Motor neuron (in vitro differentiated cells): ENCODE measurements around the gene CNOT2. TPM values are rescaled to one million over a fixed set of nuclear protein-coding genes. Genes with fewer than 3 reads are reported as not detected.

Experiments
- ATAC-seq, 8 experiments: fragments of 200-7000 bp; cut with Tn5 transposase; replicated peaks in 6 of 8; 2 replicates each; pipeline ENCODE4 v1.8.0; 2021; ENCODE audit warnings: mild to moderate bottlenecking in 8 of 8, moderate library complexity in 8 of 8
- H3K27ac ChIP-seq, 2 donors: fragments of 250-450 bp; sonication (Bioruptor Pico); 2 replicates each; pipeline ENCODE4 v1.9.0; 2021; ENCODE audit warnings: antibody characterized with exemption in 2 of 2, mild to moderate bottlenecking in 2 of 2, moderate library complexity in 1 of 2
- H3K4me1 ChIP-seq, 2 donors: fragments of 250-450 bp; sonication (Bioruptor Pico); replicated peaks in 1 of 2; 2 replicates each; pipeline ENCODE4 v1.6.1; 2021; ENCODE audit warnings: antibody characterized with exemption in 2 of 2, mild to moderate bottlenecking in 2 of 2, moderate library complexity in 1 of 2
- H3K4me3 ChIP-seq, 5 donors: fragments of 250-450 bp; sonication (Bioruptor Pico); 2 replicates each; pipeline ENCODE4 v1.9.0; 2021; ENCODE audit warnings: antibody characterized with exemption in 5 of 5, mild to moderate bottlenecking in 5 of 5, moderate library complexity in 4 of 5
- WGBS, 10 experiments: fragments of 450-650 bp; shearing (Covaris generic); methylation state at CpG; one replicate each; pipeline ENCODE4 v1.0.0; 2022; 5-methylcytosine and 5-hydroxymethylcytosine counted together
- in situ Hi-C, 9 experiments: fragments of 400-800 bp; cut with MboI; loops; one replicate each; pipeline ENCODE4 v1.15.0; 2021; ENCODE audit warnings: low sequenced_read_pairs in 9 of 9, low pct_unique_long_range_greater_than_20kb in 2 of 9; ENCODE audit not compliant: unreplicated experiment in 9 of 9
- total RNA-seq, 8 experiments: library from RNA; unstranded; fragments of 300-600 nt; gene quantifications; 2 replicates each; pipeline versions ENCODE4 v1.2.3 to v1.2.4, GENCODE V29; 2022

Gene CNOT2
- total RNA-seq, 8 experiments from 2014 or later: 67.9 to 163 (median 84.9) TPM

DNA sequence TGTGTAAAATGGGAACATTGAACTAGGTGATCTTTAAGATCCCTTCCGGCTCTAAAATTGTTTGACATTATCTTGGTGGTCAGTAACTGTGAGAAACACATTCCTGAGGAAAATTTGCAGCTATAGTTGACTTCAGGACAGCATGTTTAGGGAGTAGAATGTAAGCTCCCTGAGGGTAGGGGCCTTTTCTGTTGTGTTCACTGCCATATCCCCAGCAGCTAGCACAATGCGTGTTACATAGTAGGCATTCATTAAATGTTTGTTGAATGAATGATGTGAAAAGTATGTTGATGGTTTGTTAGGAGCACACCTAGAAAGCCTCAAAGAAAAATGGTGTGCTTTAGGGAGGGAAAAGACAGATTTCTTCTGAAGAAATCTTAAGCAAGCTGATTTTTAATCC lies 84.3 kb downstream of the CNOT2 start:
- no peaks in the 10 kb centered on the region for H3K4me1 ChIP-seq
- in situ Hi-C loops: no loop called here
- no peak overlapping the region for H3K27ac ChIP-seq
- H3K4me3 ChIP-seq: no peak overlapping the region
- ATAC-seq: no peak
- WGBS, 10 experiments: 100% methylated on average over 1 to 2 of the region's 2 CpGs; no CpG with 5 or more reads in 2 of the 10 experiments

GRCh38 chr12:70329728-70330127 lies 86.5 kb downstream of the CNOT2 start:
- ATAC-seq: peak in 3 of 8 experiments; percentile 55 to 87 (median 58)
- Histone ChIP-seq H3K4me1 (no peaks in the 10 kb centered on the region), H3K27ac (no peak overlapping the region), H3K4me3 (no peak overlapping the region)
- 0 to 100% (median 66%) methylated on average over 1 to 3 of the region's 3 CpGs for WGBS, 10 experiments
- in situ Hi-C loops: no loop called here

DNA sequence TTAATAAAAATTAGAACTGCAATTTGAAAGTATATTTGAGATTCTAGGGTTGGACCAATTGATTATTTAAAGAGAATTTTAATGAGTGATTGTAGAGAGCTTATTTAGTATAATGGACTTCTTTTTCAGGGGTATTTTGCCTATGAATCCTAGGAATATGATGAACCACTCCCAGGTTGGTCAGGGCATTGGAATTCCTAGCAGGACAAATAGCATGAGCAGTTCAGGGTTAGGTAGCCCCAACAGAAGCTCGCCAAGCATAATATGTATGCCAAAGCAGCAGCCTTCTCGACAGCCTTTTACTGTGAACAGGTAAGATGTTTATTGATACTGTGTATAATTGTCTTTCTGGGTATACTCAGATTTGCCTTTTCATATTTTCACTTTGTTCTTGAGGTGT lies 86.9 kb downstream of the CNOT2 start:
- H3K27ac ChIP-seq: no peak overlapping the region
- peak in 2 of 8 experiments; percentile 56 to 67 for ATAC-seq
- H3K4me1 ChIP-seq: no peaks in the 10 kb centered on the region
- H3K4me3 ChIP-seq: no peak overlapping the region
- 7 to 100% (median 73%) methylated on average over 1 to 2 of the region's 2 CpGs; no CpG with 5 or more reads in 3 of the 10 experiments for WGBS, 10 experiments
- in situ Hi-C loops: no loop called here

- in situ Hi-C loops: no loop called here
- no peaks in the 10 kb centered on the region for H3K4me1 ChIP-seq
- ATAC-seq: no peak
- no peak overlapping the region for H3K4me3 ChIP-seq
- no peak overlapping the region for H3K27ac ChIP-seq
Measured at GRCh38 chr12:70332236-70332635, 89.0 kb downstream of the CNOT2 start.

GRCh38 chr12:70334742-70335141 lies 91.5 kb downstream of the CNOT2 start:
- no peaks in the 10 kb centered on the region for H3K4me1 ChIP-seq
- no peak overlapping the region for H3K27ac ChIP-seq
- H3K4me3 ChIP-seq: no peak overlapping the region
- 64 to 100% (median 92%) methylated on average over 3 to 8 of the region's 8 CpGs; no CpG with 5 or more reads in 1 of the 10 experiments for WGBS, 10 experiments
- in situ Hi-C loops: no loop called here
- no peak for ATAC-seq

- H3K4me1 ChIP-seq: no peaks in the 10 kb centered on the region
- no peak overlapping the region for H3K27ac ChIP-seq
- H3K4me3 ChIP-seq: no peak overlapping the region
- no peak for ATAC-seq
- in situ Hi-C loops: no loop called here
- WGBS, 10 experiments: 60 to 100% (median 94%) methylated on average over 1 to 2 of the region's 2 CpGs; no CpG with 5 or more reads in 2 of the 10 experiments
Measured at GRCh38 chr12:70338531-70338930, 95.3 kb downstream of the CNOT2 start.

DNA sequence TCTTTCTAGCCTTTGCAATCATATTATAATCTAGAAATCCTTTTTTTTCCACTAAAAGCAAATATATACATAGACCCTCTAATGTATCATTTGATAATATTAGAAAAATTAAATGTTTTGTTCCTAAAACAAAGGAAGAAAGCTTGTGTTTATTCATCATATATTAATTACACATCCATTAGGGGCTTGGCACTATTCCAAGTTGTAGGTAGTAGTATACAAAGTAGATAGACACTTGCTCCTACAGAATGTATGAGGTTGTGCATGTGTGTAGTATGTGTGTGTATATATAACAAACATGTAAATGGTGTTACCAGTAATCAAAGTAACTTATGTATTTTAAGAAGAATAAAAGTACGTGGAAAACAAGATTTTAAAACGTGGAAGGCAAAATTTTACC lies 107.8 kb downstream of the CNOT2 start:
- no peaks in the 10 kb centered on the region for H3K4me1 ChIP-seq
- no peak overlapping the region for H3K27ac ChIP-seq
- no peak overlapping the region for H3K4me3 ChIP-seq
- WGBS, 10 experiments: 88 to 100% (median 92%) methylated on average over 2 of the region's 2 CpGs; no CpG with 5 or more reads in 2 of the 10 experiments
- no peak for ATAC-seq
- in situ Hi-C loops: loop anchor here in 1 of 9 experiments (25.0 kb wide), 2 partner anchors 361 to 464 kb away; no protein-coding TSS in a partner anchor

DNA sequence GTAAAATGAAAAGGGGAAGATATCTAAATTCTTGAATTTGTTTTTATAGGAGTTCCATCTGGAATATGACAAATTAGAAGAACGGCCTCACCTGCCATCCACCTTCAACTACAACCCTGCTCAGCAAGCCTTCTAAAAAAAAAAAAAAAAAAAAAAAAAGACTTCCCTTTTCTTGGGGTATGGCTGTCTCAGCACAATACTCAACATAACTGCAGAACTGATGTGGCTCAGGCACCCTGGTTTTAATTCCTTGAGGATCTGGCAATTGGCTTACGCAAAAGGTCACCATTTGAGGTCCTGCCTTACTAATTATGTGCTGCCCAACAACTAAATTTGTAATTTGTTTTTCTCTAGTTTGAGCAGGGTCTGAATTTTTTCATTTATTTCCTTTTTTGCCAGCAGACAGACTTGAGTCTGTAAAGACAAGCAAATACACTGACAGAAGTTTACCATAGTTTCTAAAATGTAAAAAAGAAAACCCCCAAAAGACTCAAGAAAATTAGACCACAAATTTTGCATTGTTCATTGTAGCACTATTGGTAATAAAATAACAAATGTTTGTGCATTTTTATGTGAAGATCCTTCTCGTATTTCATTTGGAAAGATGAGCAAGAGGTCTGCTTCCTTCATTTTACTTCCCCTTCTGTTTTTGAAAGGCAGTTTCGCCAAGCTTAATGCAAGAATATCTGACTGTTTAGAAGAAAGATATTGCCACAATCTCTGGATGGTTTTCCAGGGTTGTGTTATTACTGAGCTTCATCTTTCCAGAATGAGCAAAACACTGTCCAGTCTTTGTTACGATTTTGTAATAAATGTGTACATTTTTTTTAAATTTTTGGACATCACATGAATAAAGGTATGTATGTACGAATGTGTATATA lies 110.8 kb downstream of the CNOT2 start:
- no peak overlapping the region for H3K4me3 ChIP-seq
- no peak for ATAC-seq
- WGBS, 10 experiments: 89 to 100% (median 99%) methylated on average over 1 to 6 of the region's 6 CpGs
- no peak overlapping the region for H3K27ac ChIP-seq
- H3K4me1 ChIP-seq: no peaks in the 10 kb centered on the region
- in situ Hi-C loops: loop anchor here in 1 of 9 experiments (25.0 kb wide), 2 partner anchors 358 to 467 kb away; no protein-coding TSS in a partner anchor

DNA sequence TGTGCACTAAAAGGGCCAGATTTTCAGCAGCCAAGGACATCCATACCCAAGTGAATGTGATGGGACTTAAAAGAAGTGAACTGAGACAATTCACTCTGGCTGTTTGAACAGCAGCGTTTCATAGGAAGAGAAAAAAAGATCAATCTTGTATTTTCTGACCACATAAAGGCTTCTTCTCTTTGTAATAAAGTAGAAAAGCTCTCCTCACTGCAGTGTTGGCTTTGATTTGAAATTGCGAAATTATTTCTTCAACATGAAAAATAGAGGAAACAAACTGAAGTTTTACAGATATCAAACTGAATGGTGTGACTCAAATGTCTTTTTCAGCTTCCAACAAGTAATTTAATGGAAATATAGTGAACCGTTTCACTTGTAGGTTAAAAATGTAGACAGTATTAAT lies 111.6 kb downstream of the CNOT2 start:
- ATAC-seq: no peak
- WGBS, 10 experiments: 65 to 100% (median 90%) methylated on average over 1 to 3 of the region's 3 CpGs; no CpG with 5 or more reads in 3 of the 10 experiments
- Histone ChIP-seq H3K4me1 (no peaks in the 10 kb centered on the region), H3K27ac (no peak overlapping the region), H3K4me3 (no peak overlapping the region)
- in situ Hi-C loops: loop anchor here in 1 of 9 experiments (25.0 kb wide), 2 partner anchors 358 to 467 kb away; no protein-coding TSS in a partner anchor

DNA sequence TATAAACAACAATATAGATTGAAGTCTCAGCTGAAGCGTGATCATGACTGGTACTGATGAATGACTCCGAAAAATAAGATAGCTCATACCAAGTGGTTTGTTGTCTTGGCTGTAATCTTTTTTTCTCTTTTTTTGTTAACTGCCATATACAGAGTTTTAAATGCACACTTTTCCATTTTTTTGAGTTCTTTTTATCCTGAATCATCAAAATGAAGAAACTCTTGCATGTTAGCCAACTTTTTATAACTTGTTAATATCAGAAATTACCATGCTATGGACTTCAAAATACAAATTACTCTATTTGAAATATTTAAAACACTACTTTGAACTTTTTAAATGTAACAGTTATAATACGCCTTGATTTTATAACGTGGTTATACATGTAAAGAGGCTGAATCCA lies 112.7 kb downstream of the CNOT2 start:
- no peak overlapping the region for H3K4me3 ChIP-seq
- H3K4me1 ChIP-seq: no peaks in the 10 kb centered on the region
- ATAC-seq: no peak
- in situ Hi-C loops: loop anchor here in 1 of 9 experiments (25.0 kb wide), 2 partner anchors 356 to 469 kb away; no protein-coding TSS in a partner anchor
- no peak overlapping the region for H3K27ac ChIP-seq
- WGBS, 10 experiments: 85 to 100% (median 95%) methylated on average over 1 to 4 of the region's 4 CpGs

GRCh38 chr12:70359458-70360197 lies 116.4 kb downstream of the CNOT2 start:
- no peak overlapping the region for H3K27ac ChIP-seq
- 100% methylated on average over 1 of the region's 1 CpG for WGBS, 10 experiments
- H3K4me1 ChIP-seq: no peaks in the 10 kb centered on the region
- in situ Hi-C loops: loop anchor here in 1 of 9 experiments (25.0 kb wide), 2 partner anchors 353 to 472 kb away; no protein-coding TSS in a partner anchor
- ATAC-seq: no peak
- H3K4me3 ChIP-seq: no peak overlapping the region

DNA sequence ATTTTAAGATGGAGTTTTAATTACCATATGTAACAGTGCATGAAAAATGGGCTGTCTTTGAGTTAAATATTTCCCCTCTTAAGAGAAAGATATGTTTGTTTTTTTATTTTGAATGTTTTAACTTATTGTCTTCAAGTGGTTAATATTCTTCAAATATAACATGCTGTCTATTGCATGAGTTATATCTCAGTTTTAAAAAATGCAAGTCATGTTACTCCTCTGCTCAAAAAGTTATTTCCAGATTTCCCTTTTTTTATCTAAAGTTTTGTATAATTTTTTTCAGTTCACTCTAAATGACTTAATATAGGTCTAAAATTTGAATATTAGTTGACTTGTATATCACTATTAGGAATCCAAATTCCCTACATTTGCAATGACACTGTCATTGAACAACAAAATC lies 117.0 kb downstream of the CNOT2 start:
- Histone ChIP-seq H3K4me3 (no peak overlapping the region), H3K27ac (no peak overlapping the region), H3K4me1 (no peaks in the 10 kb centered on the region)
- in situ Hi-C loops: loop anchor here in 1 of 9 experiments (25.0 kb wide), 2 partner anchors 352 to 473 kb away; no protein-coding TSS in a partner anchor
- ATAC-seq: no peak
